Activated naive CD8-positive, alpha-beta T cell (primary cell): ENCODE results near the gene KIR2DL3.
"Not testable (repeated sequence)": the region's sequence is repeated elsewhere in the genome, so short reads cannot be mapped to it uniquely, and the experiment has no call there.

Experiments used
- H3K27ac Mint-ChIP-seq: one replicate; pipeline ENCODE4 v1.8.0; 2021; ENCODE audit warnings: mixed read lengths
- H3K27me3 Mint-ChIP-seq: one replicate; pipeline ENCODE4 v1.8.0; 2021; ENCODE audit warnings: mixed read lengths
- H3K36me3 Mint-ChIP-seq: one replicate; pipeline ENCODE4 v1.8.0; 2021; ENCODE audit warnings: mixed read lengths
- H3K4me1 Mint-ChIP-seq: one replicate; pipeline ENCODE4 v1.8.0; 2021; ENCODE audit warnings: low read depth, mixed read lengths
- H3K4me3 Mint-ChIP-seq: one replicate; pipeline ENCODE4 v1.8.0; 2021; ENCODE audit warnings: mild to moderate bottlenecking, mixed read lengths
- H3K9me3 Mint-ChIP-seq: one replicate; pipeline ENCODE4 v1.8.0; 2021; ENCODE audit warnings: low read depth, mixed read lengths

Gene KIR2DL3

DNA sequence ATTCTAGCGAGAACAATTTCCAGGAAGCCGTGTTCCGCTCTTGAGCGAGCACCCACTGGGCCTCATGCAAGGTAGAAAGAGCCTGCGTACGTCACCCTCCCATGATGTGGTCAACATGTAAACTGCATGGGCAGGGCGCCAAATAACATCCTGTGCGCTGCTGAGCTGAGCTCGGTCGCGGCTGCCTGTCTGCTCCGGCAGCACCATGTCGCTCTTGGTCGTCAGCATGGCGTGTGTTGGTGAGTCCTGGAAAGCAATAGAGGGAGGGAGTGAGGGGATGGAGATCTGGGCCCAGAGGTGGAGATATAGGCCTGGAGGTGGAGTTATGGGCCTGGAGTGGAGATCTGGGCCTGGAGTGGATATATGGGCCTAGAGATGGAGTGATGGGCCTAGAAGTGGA lies 31.3 kb downstream of the KIR2DL3 start, which contains the start of gene KIR2DL1:
KIR2DL1 (plus strand) TSS at position 148 of the 400 bp plus-strand sequence; CDS start at position 206, 58 bp downstream.
- not testable (repeated sequence) for H3K27ac Mint-ChIP-seq, H3K9me3 Mint-ChIP-seq, H3K4me3 Mint-ChIP-seq, H3K27me3 Mint-ChIP-seq, H3K36me3 Mint-ChIP-seq, H3K4me1 Mint-ChIP-seq

- H3K9me3 Mint-ChIP-seq, H3K36me3 Mint-ChIP-seq, H3K27ac Mint-ChIP-seq, H3K4me3 Mint-ChIP-seq, H3K4me1 Mint-ChIP-seq, H3K27me3 Mint-ChIP-seq: not testable (repeated sequence)
Measured at GRCh38 chr19:54770511-54770910, 32.2 kb downstream of the KIR2DL3 start.

DNA sequence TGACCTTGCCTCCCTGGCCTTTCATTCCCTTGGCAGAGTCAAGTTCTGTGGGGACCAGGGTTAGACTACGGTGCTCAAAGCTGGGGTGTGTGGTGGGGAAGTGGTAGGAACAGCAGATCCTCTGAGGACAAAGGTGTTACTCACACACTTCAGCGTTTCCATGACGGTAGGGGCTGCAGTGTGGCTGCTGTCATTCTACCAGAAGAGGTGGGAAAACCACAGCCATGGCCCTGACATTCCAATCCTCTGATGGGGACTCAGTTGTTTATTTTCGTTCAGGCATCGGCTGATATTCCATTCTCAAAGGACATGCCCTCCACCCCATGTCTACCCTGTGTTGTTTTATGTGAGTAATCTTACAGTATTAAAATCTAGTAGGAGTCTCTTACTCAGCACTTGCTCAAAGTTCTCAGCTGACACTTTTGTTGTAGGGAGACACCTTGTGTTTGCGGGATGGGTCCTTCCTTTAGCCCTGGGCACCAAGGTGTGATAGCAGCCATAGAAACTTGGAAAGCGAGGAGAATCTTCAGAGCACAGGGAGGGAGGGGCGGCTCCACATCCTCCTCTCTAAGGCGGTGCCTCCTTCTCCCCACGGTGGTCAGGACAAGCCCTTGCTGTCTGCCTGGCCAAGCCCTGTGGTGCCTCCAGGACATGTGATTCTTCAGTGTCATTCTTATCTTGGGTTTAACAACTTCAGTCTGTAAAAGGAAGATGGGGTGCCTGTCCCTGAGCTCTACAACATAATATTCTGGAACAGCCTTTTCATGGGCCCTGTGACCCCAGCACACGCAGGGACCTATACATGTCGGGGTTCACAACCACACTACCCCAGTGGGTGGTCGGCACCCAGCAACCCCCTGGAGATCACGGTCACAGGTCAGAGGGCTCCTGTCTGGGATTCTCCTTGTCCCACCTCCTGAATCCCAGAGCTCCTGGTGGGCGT lies 33.0 kb downstream of the KIR2DL3 start:
- not testable (repeated sequence) for H3K9me3 Mint-ChIP-seq, H3K4me3 Mint-ChIP-seq, H3K36me3 Mint-ChIP-seq, H3K27me3 Mint-ChIP-seq, H3K4me1 Mint-ChIP-seq, H3K27ac Mint-ChIP-seq

DNA sequence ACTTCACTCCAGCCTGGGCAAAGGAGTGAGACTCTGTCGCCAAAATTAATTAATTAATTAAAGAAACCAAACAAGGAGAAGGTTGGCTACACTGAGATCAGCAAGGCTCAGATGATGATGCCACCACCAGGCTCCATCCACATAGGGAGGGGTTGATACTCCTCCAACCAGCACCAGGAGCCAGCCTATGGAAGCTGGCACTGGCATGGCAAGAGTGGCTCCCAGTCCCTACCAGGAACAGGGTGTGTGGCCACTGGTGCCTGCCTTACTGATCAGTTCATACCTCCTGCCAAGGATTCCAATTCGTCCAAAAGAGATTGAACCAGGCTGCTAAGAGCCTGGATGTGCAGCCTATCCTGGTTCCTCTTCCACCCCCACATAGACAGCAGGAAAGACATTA lies 34.4 kb downstream of the KIR2DL3 start:
- H3K27ac Mint-ChIP-seq, H3K9me3 Mint-ChIP-seq: not testable (repeated sequence)

GRCh38 chr19:54775095-54775815 lies 36.9 kb downstream of the KIR2DL3 start:
- not testable (repeated sequence) for H3K27ac Mint-ChIP-seq, H3K4me1 Mint-ChIP-seq, H3K36me3 Mint-ChIP-seq, H3K4me3 Mint-ChIP-seq, H3K9me3 Mint-ChIP-seq, H3K27me3 Mint-ChIP-seq

More for the DNA sequence above, 34.4 kb downstream of the KIR2DL3 start:
- not testable (repeated sequence) for H3K4me3 Mint-ChIP-seq, H3K4me1 Mint-ChIP-seq, H3K27me3 Mint-ChIP-seq, H3K36me3 Mint-ChIP-seq

DNA sequence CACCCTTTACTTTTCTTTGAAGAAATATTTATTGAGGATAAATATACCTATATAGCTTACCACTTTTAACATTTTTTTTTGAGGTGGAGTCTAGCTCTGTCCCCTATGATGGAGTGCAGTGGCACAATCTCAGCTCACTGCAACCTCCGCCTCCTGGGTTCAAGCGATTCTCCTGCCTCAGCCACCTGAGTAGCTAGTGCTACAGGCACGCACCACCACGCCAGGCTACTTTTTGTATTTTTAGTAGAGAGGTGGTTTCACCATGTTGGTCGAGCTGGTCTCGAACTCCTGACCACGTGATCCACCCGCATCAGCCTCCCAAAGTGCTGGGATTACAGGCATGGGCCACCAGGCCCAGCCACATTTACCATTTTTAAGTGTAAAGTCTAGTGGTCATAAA lies 37.5 kb downstream of the KIR2DL3 start:
- not testable (repeated sequence) for H3K36me3 Mint-ChIP-seq, H3K4me3 Mint-ChIP-seq, H3K27me3 Mint-ChIP-seq

DNA sequence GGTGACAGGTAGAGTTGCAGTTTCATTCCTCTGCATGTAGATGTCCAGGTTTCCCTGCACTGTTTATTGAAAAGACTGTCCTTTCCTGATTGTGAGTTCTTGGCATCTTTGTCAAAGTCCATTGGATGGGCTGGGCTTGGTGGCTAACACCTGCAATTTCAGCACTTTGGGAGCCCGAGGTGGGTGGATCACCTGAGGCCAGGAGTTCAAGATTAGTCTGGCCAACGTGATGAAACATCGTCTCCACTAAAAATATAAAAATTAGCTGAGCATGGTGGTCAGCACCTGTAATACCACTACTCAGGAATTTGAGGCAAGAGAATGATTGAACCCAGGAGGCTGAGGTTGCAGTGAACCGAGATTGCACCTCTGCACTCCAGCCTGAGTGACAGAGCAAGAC lies 39.5 kb downstream of the KIR2DL3 start:
- H3K36me3 Mint-ChIP-seq, H3K27me3 Mint-ChIP-seq, H3K4me3 Mint-ChIP-seq, H3K27ac Mint-ChIP-seq, H3K9me3 Mint-ChIP-seq, H3K4me1 Mint-ChIP-seq: not testable (repeated sequence)

More for the DNA sequence above, 37.5 kb downstream of the KIR2DL3 start:
- not testable (repeated sequence) for H3K27ac Mint-ChIP-seq, H3K9me3 Mint-ChIP-seq, H3K4me1 Mint-ChIP-seq

GRCh38 chr19:54778896-54779295 lies 40.6 kb downstream of the KIR2DL3 start:
- H3K4me1 Mint-ChIP-seq, H3K27ac Mint-ChIP-seq, H3K36me3 Mint-ChIP-seq, H3K27me3 Mint-ChIP-seq, H3K9me3 Mint-ChIP-seq, H3K4me3 Mint-ChIP-seq: not testable (repeated sequence)

DNA sequence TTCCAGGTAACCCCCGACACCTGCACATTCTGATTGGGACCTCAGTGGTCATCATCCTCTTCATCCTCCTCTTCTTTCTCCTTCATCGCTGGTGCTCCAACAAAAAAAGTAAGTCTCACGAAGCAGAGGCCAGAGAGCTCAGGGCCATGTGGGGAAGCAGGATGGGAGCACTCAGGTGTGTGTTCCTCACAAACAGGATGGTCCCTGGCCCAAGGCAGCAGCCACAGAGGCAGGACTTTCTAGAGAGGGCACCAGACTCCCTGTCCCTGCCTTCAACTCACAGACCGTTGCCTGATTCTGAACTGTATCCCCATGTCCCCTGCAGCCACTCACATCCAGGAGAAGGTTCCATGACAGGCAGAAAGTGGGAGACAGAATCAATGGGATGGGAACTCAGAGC lies 44.6 kb downstream of the KIR2DL3 start:
- H3K4me3 Mint-ChIP-seq, H3K9me3 Mint-ChIP-seq, H3K4me1 Mint-ChIP-seq, H3K36me3 Mint-ChIP-seq, H3K27ac Mint-ChIP-seq: not testable (repeated sequence)
- H3K27me3 Mint-ChIP-seq: peaks cover 18% of the 10 kb centered on the region

- H3K27ac Mint-ChIP-seq, H3K4me1 Mint-ChIP-seq, H3K9me3 Mint-ChIP-seq, H3K36me3 Mint-ChIP-seq, H3K4me3 Mint-ChIP-seq: not testable (repeated sequence)
- peaks cover 18% of the 10 kb centered on the region for H3K27me3 Mint-ChIP-seq
Measured at GRCh38 chr19:54786091-54786723, 47.9 kb downstream of the KIR2DL3 start.

GRCh38 chr19:54788154-54788553 lies 49.8 kb downstream of the KIR2DL3 start:
- peaks cover 14% of the 10 kb centered on the region for H3K27me3 Mint-ChIP-seq
- not testable (repeated sequence) for H3K4me3 Mint-ChIP-seq

DNA sequence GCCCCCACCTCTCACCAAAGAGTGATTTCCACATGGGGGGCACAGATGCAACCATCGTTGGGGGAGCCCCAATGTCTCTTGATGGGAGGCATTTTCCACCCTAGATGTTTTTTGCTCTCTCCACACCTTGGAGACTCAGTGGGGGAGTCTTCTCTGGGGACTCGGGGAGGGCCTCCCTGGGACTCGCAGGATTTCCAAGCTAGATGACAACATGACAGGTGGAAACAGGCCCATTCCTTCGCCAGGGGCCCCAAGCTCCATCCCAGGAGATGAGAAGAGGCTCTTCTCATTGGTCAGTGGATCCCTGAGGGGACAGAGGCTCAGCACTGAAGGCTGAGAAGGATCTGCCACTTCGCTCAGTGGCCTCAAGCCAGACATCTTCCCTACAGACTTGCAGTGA lies 52.4 kb downstream of the KIR2DL3 start:
- Mint-ChIP-seq H3K27ac (no peak overlapping the region), H3K36me3 (no peaks in the 10 kb centered on the region)

More at GRCh38 chr19:54788154-54788553, 49.8 kb downstream of the KIR2DL3 start:
- not testable (repeated sequence) for H3K4me1 Mint-ChIP-seq, H3K36me3 Mint-ChIP-seq, H3K9me3 Mint-ChIP-seq, H3K27ac Mint-ChIP-seq

DNA sequence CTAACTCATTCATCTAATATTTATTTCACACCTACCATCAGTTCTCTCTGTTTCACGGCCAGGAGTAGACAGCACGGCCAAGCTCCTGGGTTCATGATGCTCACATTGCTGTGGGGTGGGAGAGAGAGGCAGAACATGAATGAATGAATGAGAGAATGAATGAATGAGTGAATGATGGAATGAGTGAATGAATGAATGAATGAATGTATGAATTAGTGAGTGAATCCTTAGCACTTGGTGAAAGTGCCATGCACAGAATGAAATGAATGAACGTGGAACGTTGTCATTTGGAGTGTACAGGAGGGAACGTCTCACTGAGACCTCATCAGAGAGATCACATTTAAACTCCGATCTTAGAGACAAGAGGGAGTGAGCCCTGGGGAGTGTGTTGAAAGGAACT lies 53.2 kb downstream of the KIR2DL3 start:
- no peak overlapping the region for H3K27ac Mint-ChIP-seq
- H3K4me3 Mint-ChIP-seq: no peak overlapping the region

More for the DNA sequence above, 52.4 kb downstream of the KIR2DL3 start:
- no peak overlapping the region for H3K4me3 Mint-ChIP-seq
- H3K4me1 Mint-ChIP-seq: peaks cover 12% of the 10 kb centered on the region
- no peaks in the 10 kb centered on the region for H3K9me3 Mint-ChIP-seq
- peaks cover 7% of the 10 kb centered on the region for H3K27me3 Mint-ChIP-seq

DNA sequence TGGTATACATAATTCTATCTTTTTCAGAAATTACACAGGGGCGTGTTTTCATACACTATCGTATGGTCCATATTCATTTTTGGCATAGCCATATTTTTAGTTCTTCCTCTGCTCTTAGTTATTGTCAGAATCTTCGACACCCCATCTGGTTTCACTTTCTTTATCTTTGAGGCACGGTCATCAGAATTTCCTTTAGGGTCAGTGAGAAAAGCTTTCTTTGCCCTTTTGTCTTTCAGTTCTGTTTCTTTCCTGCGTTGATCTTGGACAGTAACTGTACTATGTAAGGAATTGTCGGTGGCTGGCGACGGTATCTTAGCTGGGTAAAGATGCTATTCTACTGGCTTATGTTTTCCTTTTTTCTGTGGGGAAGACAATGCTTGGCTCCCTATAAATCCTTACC lies 54.5 kb downstream of the KIR2DL3 start:
- H3K36me3 Mint-ChIP-seq: no peaks in the 10 kb centered on the region
- no peak overlapping the region for H3K27ac Mint-ChIP-seq
- H3K4me1 Mint-ChIP-seq: peaks cover 12% of the 10 kb centered on the region
- peaks cover 4% of the 10 kb centered on the region for H3K27me3 Mint-ChIP-seq
- H3K4me3 Mint-ChIP-seq: peak overlapping the region; percentile 76
- H3K9me3 Mint-ChIP-seq: no peaks in the 10 kb centered on the region

More for the DNA sequence above, 53.2 kb downstream of the KIR2DL3 start:
- Mint-ChIP-seq H3K4me1 (peaks cover 12% of the 10 kb centered on the region), H3K36me3 (no peaks in the 10 kb centered on the region), H3K9me3 (no peaks in the 10 kb centered on the region), H3K27me3 (peaks cover 5% of the 10 kb centered on the region)

- Mint-ChIP-seq H3K9me3 (peaks cover 5% of the 10 kb centered on the region), H3K27me3 (peaks cover 14% of the 10 kb centered on the region), H3K27ac (no peak overlapping the region), H3K4me1 (peaks cover 12% of the 10 kb centered on the region), H3K36me3 (no peaks in the 10 kb centered on the region), H3K4me3 (no peak overlapping the region)
Measured at GRCh38 chr19:54795758-54796157, 57.4 kb downstream of the KIR2DL3 start.
